Loucy (cell line): ENCODE results near the gene NADSYN1.

Experiments used
- H2AFZ ChIP-seq: fragments of 200-600 bp; sonication (generic); 2 replicates; pipeline ENCODE4 v1.6.0; 2016; ENCODE audit warnings: antibody characterized with exemption, mild to moderate bottlenecking, low read length, moderate library complexity
- H3F3A ChIP-seq: fragments of 200-600 bp; 2 replicates; pipeline ENCODE4 v1.6.0; 2016; ENCODE audit warnings: antibody characterized with exemption, low read depth, mild to moderate bottlenecking
- H3K27me3 ChIP-seq: fragments of 200-600 bp; sonication (generic); 2 replicates; pipeline ENCODE4 v1.6.1; 2014; ENCODE audit warnings: low read length, mild to moderate bottlenecking; ENCODE audit not compliant: insufficient read depth, poor library complexity, severe bottlenecking
- H3K36me3 ChIP-seq: fragments of 200-600 bp; sonication (generic); 2 replicates; pipeline ENCODE4 v1.6.1; 2016; ENCODE audit warnings: low read length; ENCODE audit not compliant: insufficient read depth
- H3K4me1 ChIP-seq: fragments of 200-600 bp; sonication (generic); 2 replicates; pipeline ENCODE4 v1.5.1; 2014; ENCODE audit warnings: low read length, mild to moderate bottlenecking; ENCODE audit not compliant: insufficient read depth, poor library complexity, severe bottlenecking
- H3K4me2 ChIP-seq: fragments of 200-600 bp; sonication (generic); 2 replicates; pipeline ENCODE4 v1.6.0; 2014; ENCODE audit warnings: antibody characterized with exemption, low read length, low read depth, mild to moderate bottlenecking; ENCODE audit not compliant: poor library complexity, severe bottlenecking
- H3K4me3 ChIP-seq: fragments of 200-600 bp; sonication (generic); 2 replicates; pipeline ENCODE4 v1.5.1; 2014; ENCODE audit warnings: low read length, mild to moderate bottlenecking, mixed read lengths; ENCODE audit not compliant: poor library complexity, severe bottlenecking
- H3K79me2 ChIP-seq: fragments of 200-600 bp; sonication (generic); 2 replicates; pipeline ENCODE4 v1.6.1; 2014; ENCODE audit warnings: low read length; ENCODE audit not compliant: insufficient read depth
- H3K9ac ChIP-seq: fragments of 200-600 bp; sonication (generic); 2 replicates; pipeline ENCODE4 v1.6.0; 2014; ENCODE audit warnings: mild to moderate bottlenecking, low read depth, low read length, moderate library complexity; ENCODE audit not compliant: poor library complexity, severe bottlenecking
- H3K9me2 ChIP-seq: fragments of 200-600 bp; sonication (generic); replicated peaks from 2 replicates; pipeline ENCODE4 v1.6.1; 2016; ENCODE audit warnings: low read depth, low read length, mixed read lengths
- H3K9me3 ChIP-seq: fragments of 200-600 bp; sonication (generic); 2 replicates; pipeline ENCODE4 v1.6.1; 2014; ENCODE audit warnings: mild to moderate bottlenecking, antibody characterized with exemption, low read length, low read depth; ENCODE audit not compliant: insufficient read depth
- H4K20me1 ChIP-seq: fragments of 200-600 bp; sonication (generic); 2 replicates; pipeline ENCODE4 v1.6.0; 2014; ENCODE audit warnings: antibody characterized with exemption, low read length, mild to moderate bottlenecking; ENCODE audit not compliant: insufficient read depth, poor library complexity, severe bottlenecking
- CTCF ChIP-seq: fragments of 200-600 bp; sonication (generic); conservative IDR thresholded peaks from 2 replicates; pipeline ENCODE4 v1.5.1; 2014; ENCODE audit warnings: mild to moderate bottlenecking, antibody characterized with exemption, low read length
- EZH2phosphoT487 ChIP-seq: fragments of 200-600 bp; IDR thresholded peaks from 2 replicates; pipeline ENCODE4 v1.6.1; 2018; ENCODE audit warnings: antibody characterized with exemption, mild to moderate bottlenecking, moderate library complexity, borderline replicate concordance

Gene NADSYN1

GRCh38 chr11:71545405-71545966 lies 92.5 kb downstream of the NADSYN1 start:
- no peaks in the 10 kb centered on the region for H4K20me1 ChIP-seq
- no peak overlapping the region for H3K4me2 ChIP-seq
- H3K27me3 ChIP-seq = no peaks in the 10 kb centered on the region
- no peaks in the 10 kb centered on the region for H3K36me3 ChIP-seq
- no peaks in the 10 kb centered on the region for H3F3A ChIP-seq
- no peak overlapping the region for H3K4me3 ChIP-seq
- peaks cover 6% of the 10 kb centered on the region; the same call in 1 of the 2 replicates for H3K9me3 ChIP-seq
- H2AFZ ChIP-seq = no peak overlapping the region
- H3K9me2 ChIP-seq = no peaks in the 10 kb centered on the region
- H3K9ac ChIP-seq = no peak overlapping the region
- no peaks in the 10 kb centered on the region for H3K79me2 ChIP-seq
- no peak for TF ChIP-seq CTCF
- no peak for TF ChIP-seq EZH2phosphoT487
- no peaks in the 10 kb centered on the region for H3K4me1 ChIP-seq

GRCh38 chr11:71548120-71548519 lies 95.1 kb downstream of the NADSYN1 start, which contains the start of gene KRTAP5-9:
Gene KRTAP5-9 (plus strand): TSS chr11:71548420. CDS start chr11:71548658, 238 bp downstream.
- Histone ChIP-seq H3K79me2 (no peaks in the 10 kb centered on the region), H3K27me3 (no peaks in the 10 kb centered on the region), H3K4me3 (no peak within 1 kb of the TSS), H3K4me2 (no peak within 1 kb of the TSS), H3K9me3 (peaks cover under 1% of the 10 kb centered on the region; the same call in 1 of the 2 replicates), H3K4me1 (no peaks in the 10 kb centered on the region), H3K9ac (no peak within 1 kb of the TSS), H3F3A (no peaks in the 10 kb centered on the region), H4K20me1 (no peaks in the 10 kb centered on the region), H2AFZ (no peak within 1 kb of the TSS), H3K36me3 (no peaks in the 10 kb centered on the region), H3K9me2 (no peaks in the 10 kb centered on the region)
- TF ChIP-seq CTCF = no peak
- no peak for TF ChIP-seq EZH2phosphoT487

- Histone ChIP-seq H3K4me2 (no peak overlapping the region), H3K9me3 (no peaks in the 10 kb centered on the region; the same call in 1 of the 2 replicates), H3K4me1 (no peaks in the 10 kb centered on the region), H4K20me1 (no peaks in the 10 kb centered on the region), H3K36me3 (no peaks in the 10 kb centered on the region), H3K9ac (no peak overlapping the region), H3K27me3 (no peaks in the 10 kb centered on the region), H2AFZ (no peak overlapping the region), H3K9me2 (no peaks in the 10 kb centered on the region), H3F3A (no peaks in the 10 kb centered on the region), H3K4me3 (no peak overlapping the region), H3K79me2 (no peaks in the 10 kb centered on the region)
- no peak for TF ChIP-seq CTCF
- TF ChIP-seq EZH2phosphoT487 = no peak
Observed at GRCh38 chr11:71548716-71549151, 95.7 kb downstream of the NADSYN1 start.
